BLaER1 (cell line): ENCODE results near the gene SIAH3.

Source experiments
- H3K27ac ChIP-seq: shearing (Covaris generic); formaldehyde crosslinking; 2 replicates; pipeline ENCODE4 v1.8.1; 2022
- H3K27me3 ChIP-seq: shearing (Covaris generic); formaldehyde crosslinking; 2 replicates; pipeline ENCODE4 v1.8.1; 2022
- H3K36me3 ChIP-seq: shearing (Covaris generic); formaldehyde crosslinking; 2 replicates; pipeline ENCODE4 v1.8.1; 2022
- H3K4me1 ChIP-seq: shearing (Covaris generic); formaldehyde crosslinking; 2 replicates; pipeline ENCODE4 v1.8.1; 2022
- H3K4me2 ChIP-seq: shearing (Covaris generic); formaldehyde crosslinking; 2 replicates; pipeline ENCODE4 v1.8.1; 2022
- H3K4me3 ChIP-seq: shearing (Covaris generic); formaldehyde crosslinking; 2 replicates; pipeline ENCODE4 v1.8.1; 2022
- H3K9ac ChIP-seq: shearing (Covaris generic); formaldehyde crosslinking; 2 replicates; pipeline ENCODE4 v1.8.1; 2022
- H3K9me3 ChIP-seq: shearing (Covaris generic); formaldehyde crosslinking; 2 replicates; pipeline ENCODE4 v1.8.1; 2022
- H4K20me1 ChIP-seq: shearing (Covaris generic); formaldehyde crosslinking; 2 replicates; pipeline ENCODE4 v1.8.1; 2022
- Cebpa-rat ChIP-seq: shearing (Covaris generic); IDR thresholded peaks from 2 replicates; pipeline ENCODE4 v1.8.1; 2022

SIAH3 gene

GRCh38 chr13:45808925-45809324, 42.6 kb downstream of the SIAH3 start:
- no peaks in the 10 kb centered on the region for H3K27me3 ChIP-seq
- no peak for TF ChIP-seq Cebpa-rat
- H3K4me2 ChIP-seq, result no peak overlapping the region
- H3K9me3 ChIP-seq, result no peaks in the 10 kb centered on the region
- H3K36me3 ChIP-seq, result no peaks in the 10 kb centered on the region
- no peak overlapping the region for H3K4me3 ChIP-seq
- H3K27ac ChIP-seq, result no peak overlapping the region
- no peak overlapping the region for H3K9ac ChIP-seq
- H4K20me1 ChIP-seq, result no peaks in the 10 kb centered on the region
- H3K4me1 ChIP-seq, result no peaks in the 10 kb centered on the region

- H3K27ac ChIP-seq, result no peak overlapping the region
- no peak overlapping the region for H3K9ac ChIP-seq
- no peaks in the 10 kb centered on the region for H3K36me3 ChIP-seq
- H3K4me2 ChIP-seq, result no peak overlapping the region
- H3K9me3 ChIP-seq, result no peaks in the 10 kb centered on the region
- no peak overlapping the region for H3K4me3 ChIP-seq
- no peaks in the 10 kb centered on the region for H3K27me3 ChIP-seq
- no peaks in the 10 kb centered on the region for H3K4me1 ChIP-seq
- no peak for TF ChIP-seq Cebpa-rat
- H4K20me1 ChIP-seq, result no peaks in the 10 kb centered on the region
Measured at GRCh38 chr13:45807520-45808099, 43.9 kb downstream of the SIAH3 start.

- no peak overlapping the region for H3K9ac ChIP-seq
Measured at GRCh38 chr13:45800485-45800884, 51.1 kb downstream of the SIAH3 start.

GRCh38 chr13:45799451-45799850, 52.1 kb downstream of the SIAH3 start:
- Histone ChIP-seq H3K27ac (no peak overlapping the region), H3K4me2 (no peak overlapping the region), H3K9me3 (peaks cover 2% of the 10 kb centered on the region), H3K9ac (no peak overlapping the region), H3K27me3 (no peaks in the 10 kb centered on the region), H4K20me1 (no peaks in the 10 kb centered on the region), H3K4me1 (no peaks in the 10 kb centered on the region), H3K4me3 (no peak overlapping the region), H3K36me3 (no peaks in the 10 kb centered on the region)
- TF ChIP-seq Cebpa-rat, result no peak

More at GRCh38 chr13:45800485-45800884, 51.1 kb downstream of the SIAH3 start:
- H3K27me3 ChIP-seq, result no peaks in the 10 kb centered on the region
- TF ChIP-seq Cebpa-rat, result no peak
- H3K4me1 ChIP-seq, result no peaks in the 10 kb centered on the region
- H3K36me3 ChIP-seq, result no peaks in the 10 kb centered on the region
- no peak overlapping the region for H3K27ac ChIP-seq
- no peaks in the 10 kb centered on the region for H4K20me1 ChIP-seq
- H3K9me3 ChIP-seq, result no peaks in the 10 kb centered on the region
- no peak overlapping the region for H3K4me2 ChIP-seq
- H3K4me3 ChIP-seq, result no peak overlapping the region

- no peak overlapping the region for H3K27ac ChIP-seq
- H3K36me3 ChIP-seq, result no peaks in the 10 kb centered on the region
- no peaks in the 10 kb centered on the region for H4K20me1 ChIP-seq
- no peaks in the 10 kb centered on the region for H3K4me1 ChIP-seq
- H3K9ac ChIP-seq, result no peak overlapping the region
- H3K9me3 ChIP-seq, result peaks cover 8% of the 10 kb centered on the region
- H3K27me3 ChIP-seq, result no peaks in the 10 kb centered on the region
- H3K4me2 ChIP-seq, result no peak overlapping the region
- no peak overlapping the region for H3K4me3 ChIP-seq
- no peak for TF ChIP-seq Cebpa-rat
Measured at GRCh38 chr13:45798851-45799250, 52.7 kb downstream of the SIAH3 start.

- Histone ChIP-seq H4K20me1 (no peaks in the 10 kb centered on the region), H3K27ac (no peak overlapping the region), H3K4me3 (no peak overlapping the region), H3K4me1 (no peaks in the 10 kb centered on the region), H3K4me2 (no peak overlapping the region), H3K9me3 (peaks cover 10% of the 10 kb centered on the region), H3K27me3 (no peaks in the 10 kb centered on the region), H3K9ac (no peak overlapping the region), H3K36me3 (no peaks in the 10 kb centered on the region)
- TF ChIP-seq Cebpa-rat, result no peak
Measured at GRCh38 chr13:45796426-45797235, 54.9 kb downstream of the SIAH3 start.

GRCh38 chr13:45792827-45793303, 58.7 kb downstream of the SIAH3 start:
- Histone ChIP-seq H3K9me3 (peaks cover 10% of the 10 kb centered on the region), H3K4me3 (no peak overlapping the region), H3K4me2 (no peak overlapping the region), H3K27ac (no peak overlapping the region), H3K9ac (no peak overlapping the region), H4K20me1 (no peaks in the 10 kb centered on the region), H3K4me1 (no peaks in the 10 kb centered on the region), H3K27me3 (no peaks in the 10 kb centered on the region), H3K36me3 (no peaks in the 10 kb centered on the region)
- no peak for TF ChIP-seq Cebpa-rat

GRCh38 chr13:45788011-45788410, 63.5 kb downstream of the SIAH3 start:
- Histone ChIP-seq H3K27me3 (no peaks in the 10 kb centered on the region), H3K4me2 (no peak overlapping the region), H3K27ac (no peak overlapping the region), H3K36me3 (no peaks in the 10 kb centered on the region), H3K4me1 (peaks cover 16% of the 10 kb centered on the region), H4K20me1 (no peaks in the 10 kb centered on the region), H3K9ac (no peak overlapping the region), H3K4me3 (no peak overlapping the region), H3K9me3 (no peaks in the 10 kb centered on the region)
- no peak for TF ChIP-seq Cebpa-rat

- no peak overlapping the region for H3K9ac ChIP-seq
- no peak overlapping the region for H3K27ac ChIP-seq
- TF ChIP-seq Cebpa-rat, result no peak
- H3K4me2 ChIP-seq, result no peak overlapping the region
- peaks cover 19% of the 10 kb centered on the region for H3K4me1 ChIP-seq
- no peaks in the 10 kb centered on the region for H3K9me3 ChIP-seq
- H3K4me3 ChIP-seq, result no peak overlapping the region
- H3K36me3 ChIP-seq, result no peaks in the 10 kb centered on the region
- no peaks in the 10 kb centered on the region for H4K20me1 ChIP-seq
- H3K27me3 ChIP-seq, result no peaks in the 10 kb centered on the region
Measured at GRCh38 chr13:45787346-45787745, 64.2 kb downstream of the SIAH3 start.

GRCh38 chr13:45786293-45786920, 65.1 kb downstream of the SIAH3 start:
- no peak for TF ChIP-seq Cebpa-rat
- Histone ChIP-seq H3K36me3 (no peaks in the 10 kb centered on the region), H3K9me3 (no peaks in the 10 kb centered on the region), H4K20me1 (no peaks in the 10 kb centered on the region), H3K9ac (no peak overlapping the region), H3K4me2 (peak overlapping the region; percentile 19), H3K4me3 (no peak overlapping the region), H3K4me1 (peaks cover 28% of the 10 kb centered on the region), H3K27me3 (no peaks in the 10 kb centered on the region), H3K27ac (no peak overlapping the region)
